Uterus (tissue), 4 donors: ENCODE results near the gene C4orf17. TPM values are rescaled to one million over a fixed set of nuclear protein-coding genes. Genes with fewer than 3 reads are reported as not detected.

Source experiments
- DNase-seq, 2 donors: peaks; one replicate each; pipeline ENCODE4 v3.0.0-alpha.2; 2019 to 2020
- H3K27ac ChIP-seq, 2 donors: fragments of 200-600 bp; sonication (generic); 1 replicate in 1 of 2; 2 replicates in 1 of 2; pipeline ENCODE4 v1.5.1; 2016 to 2018
- H3K27me3 ChIP-seq, 2 donors: fragments of 200-600 bp; sonication (generic); one replicate each; pipeline ENCODE4 v1.5.1; 2018 to 2019; ENCODE audit warnings: control low read depth in 1 of 2
- H3K36me3 ChIP-seq, 2 donors: fragments of 200-600 bp; sonication (generic); one replicate each; pipeline ENCODE4 v1.5.1; 2019; ENCODE audit warnings: control low read depth in 1 of 2
- H3K4me1 ChIP-seq, 2 donors: fragments of 200-600 bp; sonication (generic); one replicate each; pipeline ENCODE4 v1.5.1; 2018 to 2019; ENCODE audit warnings: control low read depth in 1 of 2
- H3K4me3 ChIP-seq, 2 donors: fragments of 200-600 bp; sonication (generic); 1 replicate in 1 of 2; 2 replicates in 1 of 2; pipeline ENCODE4 v1.5.1; 2018 to 2019; ENCODE audit warnings: mild to moderate bottlenecking in 1 of 2
- H3K9me3 ChIP-seq, 2 donors: fragments of 200-600 bp; sonication (generic); one replicate each; pipeline ENCODE4 v1.5.1; 2019; ENCODE audit warnings: control low read depth in 1 of 2
- POLR2A ChIP-seq, 2 donors: fragments of 450-650 bp; IDR thresholded peaks; one replicate each; pipeline ENCODE4 v1.6.1; 2016; ENCODE audit warnings: antibody characterized with exemption in 2 of 2, mild to moderate bottlenecking in 1 of 2, moderate library complexity in 1 of 2
- intact Hi-C: fragments of 100-400 bp; cut with DNase I; formaldehyde crosslinking; loops from one replicate; pipeline ENCODE4 v1.15.1; 2023; ENCODE audit warnings: low total_unique reads
- total RNA-seq, 4 donors: library from RNA; depleted of rRNA in 3 of 4; stranded (reverse); fragments of >200 nt in 3 of 4; gene quantifications; one replicate each; pipeline versions ENCODE4 v1.1.0 to v1.2.4, GENCODE V29; 2014 to 2023
- TF ChIP-seq, protein P1 (sequence below), 4 experiments: fragments of 200-600 bp in 2 of 4; fragments of 450-650 bp in 2 of 4; sonication (generic) in 2 of 4; IDR thresholded peaks; one replicate each; pipeline ENCODE4 v1.5.1; 2016 to 2019; ENCODE audit warnings: antibody characterized with exemption in 4 of 4, mild to moderate bottlenecking in 2 of 4, moderate library complexity in 1 of 4
- donor health status: DM: yes; HTN: yes; CAD: no.

C4orf17 gene
- total RNA-seq, 4 donors from 2014 or later: not detected

DNA sequence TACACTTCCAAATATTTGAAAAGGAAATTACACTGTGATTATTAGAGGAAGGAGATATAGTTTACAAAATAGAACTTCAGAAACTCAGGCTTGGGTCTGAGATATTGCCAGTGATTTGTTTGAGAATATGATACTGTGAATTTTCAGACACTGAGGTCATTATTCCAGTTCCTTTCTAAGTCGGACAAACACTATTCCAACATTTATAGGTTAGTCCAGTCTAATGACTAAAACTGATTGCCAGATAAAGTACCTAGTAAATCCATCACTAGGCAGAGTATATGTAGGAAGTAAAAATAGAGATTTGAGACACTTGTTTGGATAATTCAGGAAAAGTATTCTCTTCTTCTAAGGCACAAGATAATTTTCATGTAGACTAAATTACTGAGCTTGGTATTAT, 77.0 kb downstream of the C4orf17 start:
- no peak for DNase-seq
- no peaks in the 10 kb centered on the region for H3K4me1 ChIP-seq
- H3K36me3 ChIP-seq: no peaks in the 10 kb centered on the region
- no peaks in the 10 kb centered on the region for H3K27me3 ChIP-seq
- no peaks in the 10 kb centered on the region for H3K9me3 ChIP-seq
- intact Hi-C loops: no loop called here
- H3K27ac ChIP-seq: no peak overlapping the region
- H3K4me3 ChIP-seq: no peak overlapping the region
- TF ChIP-seq, protein P1, sequence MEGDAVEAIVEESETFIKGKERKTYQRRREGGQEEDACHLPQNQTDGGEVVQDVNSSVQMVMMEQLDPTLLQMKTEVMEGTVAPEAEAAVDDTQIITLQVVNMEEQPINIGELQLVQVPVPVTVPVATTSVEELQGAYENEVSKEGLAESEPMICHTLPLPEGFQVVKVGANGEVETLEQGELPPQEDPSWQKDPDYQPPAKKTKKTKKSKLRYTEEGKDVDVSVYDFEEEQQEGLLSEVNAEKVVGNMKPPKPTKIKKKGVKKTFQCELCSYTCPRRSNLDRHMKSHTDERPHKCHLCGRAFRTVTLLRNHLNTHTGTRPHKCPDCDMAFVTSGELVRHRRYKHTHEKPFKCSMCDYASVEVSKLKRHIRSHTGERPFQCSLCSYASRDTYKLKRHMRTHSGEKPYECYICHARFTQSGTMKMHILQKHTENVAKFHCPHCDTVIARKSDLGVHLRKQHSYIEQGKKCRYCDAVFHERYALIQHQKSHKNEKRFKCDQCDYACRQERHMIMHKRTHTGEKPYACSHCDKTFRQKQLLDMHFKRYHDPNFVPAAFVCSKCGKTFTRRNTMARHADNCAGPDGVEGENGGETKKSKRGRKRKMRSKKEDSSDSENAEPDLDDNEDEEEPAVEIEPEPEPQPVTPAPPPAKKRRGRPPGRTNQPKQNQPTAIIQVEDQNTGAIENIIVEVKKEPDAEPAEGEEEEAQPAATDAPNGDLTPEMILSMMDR (IDR thresholded peaks at IDR 0.05): no peak
- no peak for TF ChIP-seq POLR2A (IDR thresholded peaks at IDR 0.05)

DNA sequence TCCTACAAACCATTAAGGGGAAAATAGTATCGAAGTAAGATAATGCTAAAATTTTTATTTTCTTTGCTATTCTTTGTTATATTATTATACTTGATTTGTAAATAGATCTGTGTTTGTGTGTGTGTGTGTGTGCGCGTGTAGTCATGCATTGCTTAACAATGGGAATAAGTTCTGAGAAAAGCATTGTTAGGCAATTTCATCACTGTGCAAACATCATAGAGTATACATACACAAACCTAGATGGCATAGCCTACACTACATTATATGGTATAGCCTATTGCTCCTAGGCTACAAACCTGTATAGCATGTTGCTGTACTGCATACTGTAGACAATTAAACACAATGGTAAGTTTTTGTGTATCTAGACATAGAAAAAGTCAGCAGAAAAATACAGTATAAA, 80.9 kb downstream of the C4orf17 start:
- Histone ChIP-seq H3K27ac (no peak overlapping the region), H3K36me3 (no peaks in the 10 kb centered on the region), H3K27me3 (no peaks in the 10 kb centered on the region), H3K4me1 (no peaks in the 10 kb centered on the region), H3K4me3 (no peak overlapping the region), H3K9me3 (no peaks in the 10 kb centered on the region)
- TF ChIP-seq POLR2A (IDR thresholded peaks at IDR 0.05): no peak
- TF ChIP-seq, protein P1 (IDR thresholded peaks at IDR 0.05): no peak
- intact Hi-C loops: no loop called here
- DNase-seq: no peak

Other genes with a start within 250 kb of the C4orf17 start
- gene ADH1A, start 220.0 kb upstream of the C4orf17 start, total RNA-seq: 1 to 10 TPM in 1 of 4 donors, under 1 TPM in 1, not detected in 2; 0.88 to 5.0 TPM
- gene ADH1B, start 189.6 kb upstream of the C4orf17 start, total RNA-seq: 100 to 1,000 TPM in 3 of 4 donors, 1 to 10 TPM in 1; 6.7 to 703 (median 522) TPM
- gene ADH1C, start 158.3 kb upstream of the C4orf17 start, total RNA-seq: 1 to 10 TPM in 3 of 4 donors, under 1 TPM in 1; 0.29 to 4.7 (median 2.3) TPM
- gene ADH7, start 75.7 kb upstream of the C4orf17 start, total RNA-seq: not detected
- gene TRMT10A, start 53.0 kb downstream of the C4orf17 start, total RNA-seq: 10 to 100 TPM in 1 of 4 donors, 1 to 10 TPM in 1, under 1 TPM in 2; under 0.01 to 11.9 (median 2.1) TPM
- gene MTTP, start 63.8 kb downstream of the C4orf17 start, total RNA-seq: under 1 TPM in 1 of 4 donors, not detected in 3; 0.14 TPM
- gene C4orf54, start 146.8 kb downstream of the C4orf17 start, total RNA-seq: under 1 TPM in 1 of 4 donors, not detected in 3; 0.21 TPM